HL-60/S4 treated with phorbol 12-myristate 13-acetate at 8.2 ng/mL for 4 days and 3 days (cell line): ENCODE measurements around the gene ZIC4.

Experiments used
- in situ Hi-C: fragments of 300-500 bp; cut with MboI; formaldehyde crosslinking; loops from 2 replicates; pipeline ENCODE4 v1.15.0; 2022; ENCODE audit warnings: low sequenced_read_pairs

Gene ZIC4

GRCh38 chr3:147356909-147357900 lies 49.1 kb downstream of the ZIC4 start:
- in situ Hi-C loops: no loop called here

DNA sequence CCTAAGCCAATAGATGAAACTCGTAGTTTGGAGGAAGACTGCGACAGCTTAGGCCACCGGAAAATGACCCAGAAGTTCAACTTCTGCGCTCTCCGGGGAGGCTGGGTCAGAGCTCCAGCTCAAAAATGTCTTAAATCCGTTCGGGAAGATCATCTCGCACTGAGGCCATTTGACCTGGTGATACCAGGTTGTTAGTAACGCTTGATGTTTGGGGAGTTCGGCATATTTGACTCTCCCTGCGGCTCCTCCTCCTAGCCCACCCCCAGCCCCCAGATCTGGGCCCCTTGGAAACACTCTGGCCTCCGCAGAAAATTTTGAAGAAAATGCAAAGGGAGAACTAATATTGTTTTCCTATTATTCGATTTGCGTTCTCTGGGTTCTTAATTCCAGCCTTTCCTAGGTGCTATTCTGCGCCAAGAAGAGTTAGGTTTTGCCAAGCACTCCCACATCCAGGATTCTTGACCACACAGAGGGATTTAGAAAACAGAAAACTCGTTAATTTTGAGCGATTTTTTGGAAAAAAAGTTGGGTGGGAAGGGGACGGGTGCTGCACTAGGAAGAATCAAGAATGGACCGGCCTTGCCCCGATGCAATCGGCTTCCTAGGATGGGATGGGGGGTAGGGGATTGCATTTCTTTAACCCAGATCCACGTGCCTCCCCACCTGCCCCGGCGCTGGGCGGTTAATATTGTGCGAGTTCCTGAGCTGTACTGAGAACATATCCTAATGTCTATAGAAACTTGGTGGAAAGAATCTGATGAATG lies 50.0 kb downstream of the ZIC4 start:
- in situ Hi-C loops: no loop called here

- in situ Hi-C loops: no loop called here
Observed at GRCh38 chr3:147355753-147356090, 50.6 kb downstream of the ZIC4 start.

DNA sequence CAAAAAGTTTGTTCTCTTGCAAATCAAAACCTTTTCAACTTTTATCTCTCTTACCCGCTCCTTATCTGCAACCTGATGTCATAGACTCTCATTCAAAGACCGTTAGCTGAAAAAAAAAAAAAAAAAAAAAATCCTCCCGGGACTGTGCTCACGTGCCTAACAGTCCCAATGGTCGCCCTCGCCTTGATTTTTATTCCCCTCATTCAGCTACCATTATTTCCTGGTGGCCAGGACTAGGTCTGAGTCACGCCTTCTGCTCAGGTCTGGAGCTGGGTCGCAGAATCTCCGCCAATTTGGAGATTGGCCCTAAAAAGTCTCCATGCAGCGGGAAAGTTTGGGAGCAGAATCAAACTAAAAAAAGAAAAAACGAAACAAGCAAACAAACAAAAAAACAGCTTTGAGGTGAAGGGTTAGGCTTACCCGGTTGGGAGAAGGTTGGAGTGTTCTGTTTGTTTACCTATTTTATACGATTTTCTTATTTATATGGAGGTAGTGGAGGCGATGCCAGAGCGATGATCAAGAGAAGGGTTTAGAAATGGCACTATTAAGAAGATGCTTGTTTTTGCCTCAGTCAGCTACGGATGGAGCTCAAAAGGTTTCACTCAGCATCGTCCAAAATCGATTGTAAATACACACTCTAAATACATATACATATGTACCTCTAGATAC lies 51.1 kb downstream of the ZIC4 start:
- in situ Hi-C loops: no loop called here

GRCh38 chr3:147354623-147355022 lies 51.7 kb downstream of the ZIC4 start:
- in situ Hi-C loops: no loop called here

GRCh38 chr3:147351301-147351700 lies 55.0 kb downstream of the ZIC4 start:
- in situ Hi-C loops: no loop called here

DNA sequence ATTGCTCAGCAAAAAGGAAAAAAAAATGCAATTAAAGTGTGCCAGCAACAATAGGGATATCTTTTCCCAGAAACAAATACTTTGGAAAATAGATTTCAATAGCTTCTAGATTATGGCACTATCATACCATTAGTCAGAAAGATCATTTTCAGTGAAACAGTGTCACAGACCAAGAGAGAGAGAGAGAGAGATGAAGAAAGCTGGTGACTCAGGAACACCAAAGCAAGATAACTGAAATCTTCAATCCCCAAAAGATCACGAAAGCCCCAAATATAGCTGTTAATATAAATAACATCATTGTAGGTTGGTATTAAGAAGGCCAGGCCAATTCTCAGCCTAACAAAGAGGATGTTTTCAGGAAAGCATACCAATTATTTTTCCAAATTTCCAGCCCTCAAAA lies 57.4 kb downstream of the ZIC4 start:
- in situ Hi-C loops: no loop called here

DNA sequence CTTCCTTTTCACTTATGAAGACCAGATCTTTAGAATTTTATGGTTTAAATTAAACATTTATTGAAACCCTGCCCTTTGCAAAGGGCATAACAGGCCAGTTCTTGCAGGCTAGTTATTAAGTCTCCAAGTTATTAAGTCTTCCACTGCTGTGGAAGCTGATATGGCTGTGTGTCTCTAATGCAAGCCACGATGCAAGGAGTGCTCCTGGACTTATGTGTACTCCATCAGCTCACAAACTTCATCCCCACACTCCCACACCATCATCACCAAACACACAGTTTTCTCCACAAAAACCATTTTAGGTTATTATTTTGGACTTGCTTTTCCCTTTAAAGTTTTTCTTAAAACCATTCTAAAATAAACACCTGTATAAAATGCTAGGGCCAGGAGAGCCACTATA lies 62.4 kb downstream of the ZIC4 start:
- in situ Hi-C loops: no loop called here

DNA sequence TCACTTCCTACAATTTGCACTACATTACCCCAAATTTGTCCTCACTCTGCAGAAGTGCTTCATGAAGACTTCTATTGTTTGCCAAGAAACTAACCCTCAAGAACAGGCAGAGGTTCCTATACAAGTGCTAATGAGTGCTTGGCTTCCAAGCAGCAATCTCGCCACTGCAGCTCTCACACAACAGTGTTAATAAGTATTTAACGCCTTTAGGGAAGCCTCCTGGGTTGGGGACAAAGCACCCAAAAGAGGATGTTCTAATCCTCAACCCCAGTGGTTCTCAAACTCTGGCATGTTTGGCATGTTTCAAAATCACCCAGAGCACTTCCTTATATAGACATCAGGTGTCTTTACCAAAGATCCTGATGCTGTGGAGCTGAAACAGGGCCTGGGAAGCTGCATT lies 64.6 kb downstream of the ZIC4 start:
- in situ Hi-C loops: no loop called here

- in situ Hi-C loops: no loop called here
Observed at GRCh38 chr3:147336543-147337278, 69.6 kb downstream of the ZIC4 start.
